ENCODE results near the gene CMYA5.

Gene CMYA5

GRCh38 chr5:79743846-79744605 lies 54.4 kb downstream of the CMYA5 start:
- TF ChIP-seq, protein P1, sequence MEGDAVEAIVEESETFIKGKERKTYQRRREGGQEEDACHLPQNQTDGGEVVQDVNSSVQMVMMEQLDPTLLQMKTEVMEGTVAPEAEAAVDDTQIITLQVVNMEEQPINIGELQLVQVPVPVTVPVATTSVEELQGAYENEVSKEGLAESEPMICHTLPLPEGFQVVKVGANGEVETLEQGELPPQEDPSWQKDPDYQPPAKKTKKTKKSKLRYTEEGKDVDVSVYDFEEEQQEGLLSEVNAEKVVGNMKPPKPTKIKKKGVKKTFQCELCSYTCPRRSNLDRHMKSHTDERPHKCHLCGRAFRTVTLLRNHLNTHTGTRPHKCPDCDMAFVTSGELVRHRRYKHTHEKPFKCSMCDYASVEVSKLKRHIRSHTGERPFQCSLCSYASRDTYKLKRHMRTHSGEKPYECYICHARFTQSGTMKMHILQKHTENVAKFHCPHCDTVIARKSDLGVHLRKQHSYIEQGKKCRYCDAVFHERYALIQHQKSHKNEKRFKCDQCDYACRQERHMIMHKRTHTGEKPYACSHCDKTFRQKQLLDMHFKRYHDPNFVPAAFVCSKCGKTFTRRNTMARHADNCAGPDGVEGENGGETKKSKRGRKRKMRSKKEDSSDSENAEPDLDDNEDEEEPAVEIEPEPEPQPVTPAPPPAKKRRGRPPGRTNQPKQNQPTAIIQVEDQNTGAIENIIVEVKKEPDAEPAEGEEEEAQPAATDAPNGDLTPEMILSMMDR (IDR thresholded peaks at IDR 0.05; ENCODE audit: low read depth, low read length, missing control alignments): no peak
- DNase-seq: peak; percentile 14
- in situ Hi-C loops (cut with HindIII; ENCODE audit: low pct_ligation_motif_present, low sequenced_read_pairs): no loop called here
- Histone ChIP-seq H3K4me3 (ENCODE audit: low read depth, low read length) (no peak overlapping the region), H3K27me3 (replicated peaks) (no peaks in the 10 kb centered on the region), H3K36me3 (replicated peaks) (no peaks in the 10 kb centered on the region), H3K27ac (no peak overlapping the region)

GRCh38 chr5:79745255-79745654 lies 55.6 kb downstream of the CMYA5 start:
- Histone ChIP-seq H3K36me3 (replicated peaks) (no peaks in the 10 kb centered on the region), H3K4me3 (ENCODE audit: low read depth, low read length) (no peak overlapping the region), H3K27ac (no peak overlapping the region), H3K27me3 (replicated peaks) (no peaks in the 10 kb centered on the region)
- TF ChIP-seq, protein P1 (IDR thresholded peaks at IDR 0.05; ENCODE audit: low read depth, low read length, missing control alignments): no peak
- in situ Hi-C loops (cut with HindIII; ENCODE audit: low pct_ligation_motif_present, low sequenced_read_pairs): no loop called here
- no peak for DNase-seq

GRCh38 chr5:79746642-79747569 lies 57.3 kb downstream of the CMYA5 start:
- Histone ChIP-seq H3K27ac (no peak overlapping the region), H3K4me3 (ENCODE audit: low read depth, low read length) (no peak overlapping the region), H3K36me3 (replicated peaks) (no peaks in the 10 kb centered on the region), H3K27me3 (replicated peaks) (no peaks in the 10 kb centered on the region)
- in situ Hi-C loops (cut with HindIII; ENCODE audit: low pct_ligation_motif_present, low sequenced_read_pairs): no loop called here
- TF ChIP-seq, protein P1 (IDR thresholded peaks at IDR 0.05; ENCODE audit: low read depth, low read length, missing control alignments): no peak
- DNase-seq: no peak

DNA sequence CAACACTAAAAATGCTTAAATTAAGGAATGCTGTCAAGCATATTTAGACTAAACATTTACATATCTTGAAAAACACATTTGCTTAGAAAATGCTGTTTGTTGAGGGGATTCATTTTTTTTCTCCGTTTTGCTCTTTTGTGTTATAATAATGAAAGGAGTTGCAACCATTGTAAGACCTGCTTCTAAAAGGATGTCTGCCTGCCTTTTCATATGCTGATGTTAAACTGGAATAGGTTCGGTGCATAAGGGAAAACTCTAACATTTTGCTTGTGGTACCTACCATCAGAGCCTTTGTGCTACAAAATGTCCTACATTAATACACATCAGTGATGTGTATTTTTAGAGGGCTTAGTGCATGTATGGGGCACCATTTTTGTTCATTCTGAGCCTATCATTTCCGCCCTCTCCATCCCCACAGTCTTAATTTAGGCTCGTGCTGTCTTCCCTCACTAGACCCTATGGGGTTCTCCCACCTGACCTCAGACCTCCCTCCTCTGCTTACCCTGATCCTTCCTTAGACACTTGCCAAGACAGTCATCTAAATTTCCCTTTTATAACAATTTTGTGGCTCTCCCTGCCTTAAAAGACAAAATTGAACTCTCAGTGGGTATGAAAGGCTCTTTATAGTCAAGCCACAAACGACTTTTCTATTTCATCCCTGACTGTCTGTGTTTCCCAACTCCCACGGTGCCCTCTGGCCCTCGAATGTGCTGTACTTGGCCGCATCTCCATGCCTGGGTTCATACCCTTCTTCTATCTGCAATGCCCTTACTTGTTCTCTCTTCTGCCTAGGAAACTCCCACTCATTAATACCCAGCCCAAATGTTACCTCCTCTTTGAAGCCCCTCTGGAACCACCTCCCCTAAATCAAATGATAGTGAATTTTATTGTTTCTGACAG lies 61.2 kb downstream of the CMYA5 start:
- DNase-seq: no peak
- H3K36me3 ChIP-seq (replicated peaks): no peaks in the 10 kb centered on the region
- in situ Hi-C loops (cut with HindIII; ENCODE audit: low pct_ligation_motif_present, low sequenced_read_pairs): no loop called here

GRCh38 chr5:79753092-79753491 lies 63.5 kb downstream of the CMYA5 start:
- Histone ChIP-seq H3K4me3 (ENCODE audit: low read depth, low read length) (no peak overlapping the region), H3K27me3 (replicated peaks) (no peaks in the 10 kb centered on the region), H3K27ac (no peak overlapping the region), H3K36me3 (replicated peaks) (no peaks in the 10 kb centered on the region)
- in situ Hi-C loops (cut with HindIII; ENCODE audit: low pct_ligation_motif_present, low sequenced_read_pairs): no loop called here
- no peak for DNase-seq
- TF ChIP-seq, protein P1 (IDR thresholded peaks at IDR 0.05; ENCODE audit: low read depth, low read length, missing control alignments): no peak

More for the DNA sequence above, 61.2 kb downstream of the CMYA5 start:
- Histone ChIP-seq H3K27me3 (replicated peaks) (no peaks in the 10 kb centered on the region), H3K4me3 (ENCODE audit: low read depth, low read length) (no peak overlapping the region), H3K27ac (no peak overlapping the region)
- TF ChIP-seq, protein P1 (IDR thresholded peaks at IDR 0.05; ENCODE audit: low read depth, low read length, missing control alignments): no peak

Data from brain microvascular endothelial cell (primary cell).